Measurements from ENCODE around the gene JAK1.
"Not testable (repeated sequence)": the region's sequence is repeated elsewhere in the genome, so short reads cannot be mapped to it uniquely, and the experiment has no call there.

The JAK1 gene

DNA sequence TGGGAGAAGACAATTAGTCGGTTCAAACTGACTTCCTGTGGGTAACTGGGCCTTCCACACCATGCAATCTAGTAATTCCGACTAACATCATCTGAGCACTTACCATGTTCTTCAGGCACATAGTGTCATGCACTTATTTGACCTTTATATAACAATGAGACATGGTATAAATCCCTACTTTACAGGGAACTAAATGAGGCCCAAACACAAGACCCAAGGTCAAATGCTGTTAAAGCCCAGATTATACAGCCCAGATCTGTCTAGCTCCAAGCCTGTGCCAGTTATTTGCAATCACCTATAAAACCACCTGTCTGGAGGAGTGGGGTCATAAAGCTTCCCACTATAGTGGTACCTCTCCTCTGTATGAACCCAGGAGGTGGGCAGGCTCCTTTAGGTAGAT is 40.8 kb downstream of the JAK1 start:
- FAIRE-seq, result no peak
- DNase-seq (ENCODE audit: insufficient read length, low spot score), result no peak

GRCh38 chr1:64923294-64923718 is 43.0 kb downstream of the JAK1 start:
- DNase-seq (ENCODE audit: insufficient read length, low spot score) (no peak), FAIRE-seq (no peak)

- no peak for DNase-seq (ENCODE audit: insufficient read length, low spot score)
- no peak for FAIRE-seq
Measured at GRCh38 chr1:64922336-64922735, 44.0 kb downstream of the JAK1 start.

DNA sequence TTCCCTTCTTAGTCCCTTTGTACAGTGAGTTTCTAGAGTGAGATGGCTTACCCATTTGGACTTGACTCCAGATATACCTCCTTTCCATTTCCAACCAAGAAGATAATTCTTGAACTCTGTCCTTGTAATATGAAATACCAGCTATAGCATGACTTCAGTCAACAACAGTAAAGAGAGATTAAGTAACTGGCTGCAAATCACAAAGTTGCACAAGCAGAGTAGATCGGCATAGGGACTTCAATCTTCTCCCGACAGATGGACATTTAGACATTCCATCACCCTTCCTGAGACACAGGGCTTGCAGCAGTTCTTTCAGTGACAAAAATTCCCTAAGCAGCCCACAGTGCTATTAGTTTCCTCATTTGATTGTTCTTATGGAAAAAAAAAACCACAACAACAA is 44.6 kb downstream of the JAK1 start:
- FAIRE-seq, result no peak
- no peak for DNase-seq (ENCODE audit: insufficient read length, low spot score)

DNA sequence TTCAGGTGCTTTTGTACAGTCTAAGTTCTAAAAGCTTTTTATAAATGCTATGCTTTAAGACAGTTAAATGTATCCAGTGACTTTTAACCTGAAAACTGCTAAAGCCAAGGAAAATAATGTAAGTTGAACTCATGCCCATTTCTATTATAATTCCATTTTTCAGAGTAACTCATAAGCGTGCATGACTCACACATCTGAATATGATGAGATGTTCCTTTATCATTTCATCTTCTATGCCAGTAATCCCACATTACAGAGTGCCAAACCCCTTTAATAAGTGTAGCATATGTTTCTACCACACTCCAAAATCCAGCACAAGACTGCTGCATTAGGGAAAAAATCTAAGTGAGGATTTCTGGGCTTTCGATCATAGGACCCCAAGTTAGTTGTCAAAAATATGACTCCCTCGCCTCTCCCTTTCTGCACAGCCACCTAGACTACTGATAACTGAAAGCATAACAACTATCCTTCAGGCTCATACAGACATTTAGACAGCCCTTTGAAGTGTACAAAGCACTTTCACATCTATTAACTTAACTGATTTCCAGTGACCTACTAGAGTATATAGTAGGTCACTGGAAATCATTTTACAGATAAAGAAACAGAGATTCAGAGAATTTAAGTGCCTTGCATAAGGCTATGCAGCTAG is 45.3 kb downstream of the JAK1 start:
- no peak for DNase-seq (ENCODE audit: insufficient read length, low spot score)
- no peak for FAIRE-seq

GRCh38 chr1:64919120-64919519 is 47.2 kb downstream of the JAK1 start:
- DNase-seq (ENCODE audit: insufficient read length, low spot score); FAIRE-seq: not testable (repeated sequence)

DNA sequence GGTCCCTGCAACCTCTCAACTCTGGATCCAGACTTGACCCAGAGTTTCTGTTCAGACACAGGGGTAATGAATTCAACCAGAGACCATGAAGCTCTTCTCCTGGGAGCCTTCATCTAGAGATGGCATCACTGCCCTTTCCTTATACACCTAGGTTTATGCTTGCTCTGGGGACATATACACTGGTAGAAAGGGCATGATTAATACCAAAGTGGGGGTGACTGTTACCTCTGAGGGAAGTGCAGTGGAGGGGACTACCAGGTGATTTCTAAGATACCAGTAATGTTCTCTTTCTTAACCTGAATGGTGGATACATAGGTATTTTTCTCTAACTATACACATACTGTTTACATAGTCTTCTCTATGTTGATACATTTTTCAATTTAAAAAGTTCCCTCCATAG is 48.4 kb downstream of the JAK1 start:
- FAIRE-seq (no peak), DNase-seq (ENCODE audit: insufficient read length, low spot score) (no peak)

GRCh38 chr1:64917328-64917861 is 49.0 kb downstream of the JAK1 start:
- no peak for FAIRE-seq
- DNase-seq (ENCODE audit: insufficient read length, low spot score), result no peak

- FAIRE-seq, result no peak
Measured at GRCh38 chr1:64915381-64916274, 50.7 kb downstream of the JAK1 start.

GRCh38 chr1:64913361-64914015 is 52.9 kb downstream of the JAK1 start:
- FAIRE-seq, result no peak
- no peak for DNase-seq (ENCODE audit: insufficient read length, low spot score)

More at GRCh38 chr1:64915381-64916274, 50.7 kb downstream of the JAK1 start:
- DNase-seq (ENCODE audit: insufficient read length, low spot score), result no peak

- DNase-seq (ENCODE audit: insufficient read length, low spot score) (no peak), FAIRE-seq (no peak)
Measured at GRCh38 chr1:64912191-64912590, 54.2 kb downstream of the JAK1 start.

DNA sequence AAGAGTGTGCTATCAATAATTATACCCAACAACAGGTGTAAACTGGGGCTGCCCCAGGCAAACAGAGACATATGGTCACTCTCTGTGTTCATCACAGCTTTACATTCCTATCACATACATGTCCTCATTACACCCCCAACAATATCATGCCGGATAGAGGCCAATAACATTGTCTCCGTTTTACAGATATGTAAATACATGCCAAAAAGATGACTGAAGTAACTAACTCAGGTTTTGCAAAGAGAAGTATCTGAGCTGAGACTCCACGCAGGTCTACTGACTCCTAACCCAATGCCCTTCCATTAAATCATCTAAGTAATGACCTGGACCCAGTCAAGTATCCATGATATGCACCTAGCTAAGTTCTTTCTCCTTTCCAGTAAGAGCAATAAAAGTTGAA is 55.0 kb downstream of the JAK1 start:
- DNase-seq (ENCODE audit: insufficient read length, low spot score) (no peak), FAIRE-seq (no peak)

DNA sequence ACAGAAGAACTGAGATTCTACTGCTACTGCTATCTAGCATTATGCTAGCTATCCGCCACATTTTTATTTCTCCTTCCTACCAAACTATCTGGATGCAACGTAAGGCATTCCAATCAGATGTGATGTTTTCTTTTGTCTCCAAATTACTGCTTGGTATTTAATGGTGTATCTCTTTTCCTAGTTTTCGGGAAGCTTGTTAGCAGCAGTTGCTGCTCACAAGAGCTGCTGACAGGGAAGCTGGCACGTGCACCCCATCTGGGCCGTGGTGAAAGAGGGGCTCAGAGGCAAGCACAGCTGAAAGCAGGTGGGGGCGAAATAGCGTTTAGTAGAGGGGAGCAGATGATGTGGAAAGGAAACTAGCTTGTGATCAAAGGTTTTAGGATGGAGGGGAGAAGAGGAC is 57.3 kb downstream of the JAK1 start:
- DNase-seq (ENCODE audit: insufficient read length, low spot score), result no peak
- FAIRE-seq, result no peak

DNA sequence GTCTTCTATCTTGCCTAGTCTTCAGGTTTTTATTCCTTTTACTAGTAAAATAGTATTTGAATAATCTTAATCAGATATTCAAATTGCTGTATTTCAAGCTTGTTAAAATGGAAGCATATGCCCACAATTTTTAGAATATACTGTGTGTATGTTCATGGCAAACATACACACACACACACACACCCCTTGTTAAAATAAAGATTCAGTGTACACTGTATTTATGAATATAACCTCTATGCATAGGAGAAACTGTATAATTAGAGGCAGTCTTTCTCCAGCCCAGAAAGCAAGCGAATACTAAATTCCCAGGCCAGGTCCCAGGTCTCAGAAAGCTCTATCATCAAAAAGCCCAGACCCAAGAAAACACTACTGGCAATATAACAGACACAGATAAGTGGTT is 57.8 kb downstream of the JAK1 start:
- FAIRE-seq (no peak), DNase-seq (ENCODE audit: insufficient read length, low spot score) (no peak)

GRCh38 chr1:64906447-64906846 is 59.9 kb downstream of the JAK1 start:
- DNase-seq (ENCODE audit: insufficient read length, low spot score), result no peak
- FAIRE-seq, result no peak

- DNase-seq (ENCODE audit: insufficient read length, low spot score) (no peak), FAIRE-seq (no peak)
Measured at GRCh38 chr1:64903593-64903992, 62.8 kb downstream of the JAK1 start.

- DNase-seq (ENCODE audit: insufficient read length, low spot score), result no peak
- no peak for FAIRE-seq
Measured at GRCh38 chr1:64901663-64902062, 64.7 kb downstream of the JAK1 start.

GRCh38 chr1:64900916-64901315 is 65.4 kb downstream of the JAK1 start:
- FAIRE-seq (no peak), DNase-seq (ENCODE audit: insufficient read length, low spot score) (no peak)

- FAIRE-seq, result peak; percentile 64
- DNase-seq (ENCODE audit: insufficient read length, low spot score), result peak; percentile 27
Measured at GRCh38 chr1:64898107-64898861, 68.1 kb downstream of the JAK1 start.

- DNase-seq (ENCODE audit: insufficient read length, low spot score), result no peak
Measured at GRCh38 chr1:64896551-64896950, 69.8 kb downstream of the JAK1 start.

GRCh38 chr1:64895500-64895899 is 70.8 kb downstream of the JAK1 start:
- FAIRE-seq, result no peak
- DNase-seq (ENCODE audit: insufficient read length, low spot score), result peak; percentile 18

More at GRCh38 chr1:64896551-64896950, 69.8 kb downstream of the JAK1 start:
- FAIRE-seq, result no peak

All from GM19239 (cell line).